HUDEP-2 (cell line): Measurements from ENCODE around the gene EPC1.
"Not testable (repeated sequence)": the region's sequence is repeated elsewhere in the genome, so short reads cannot be mapped to it uniquely, and the experiment has no call there.

Experiments
- DNase-seq, 76 experiments: peaks; one replicate each; lab custom pipeline; 2025; ENCODE audit not compliant: unreplicated experiment in 76 of 76; lab: John Stamatoyannopoulos, UW

The EPC1 gene

GRCh38 chr10:32373031-32373430 lies 26.1 kb upstream of the EPC1 start:
- no peak for DNase-seq

- no peak for DNase-seq
Measured at GRCh38 chr10:32372000-32372875, 25.3 kb upstream of the EPC1 start.

- no peak for DNase-seq
Measured at GRCh38 chr10:32371101-32371500, 24.1 kb upstream of the EPC1 start.

GRCh38 chr10:32367793-32368453 lies 21.0 kb upstream of the EPC1 start:
- peak in 52 of 76 experiments; percentile 1 to 65 (median 36) for DNase-seq

- DNase-seq, result no peak
Measured at GRCh38 chr10:32366588-32366987, 19.6 kb upstream of the EPC1 start.

GRCh38 chr10:32366111-32366510 lies 19.2 kb upstream of the EPC1 start:
- DNase-seq, result no peak

- not testable (repeated sequence) for DNase-seq
Measured at GRCh38 chr10:32365404-32365803, 18.4 kb upstream of the EPC1 start.

GRCh38 chr10:32362571-32362970 lies 15.6 kb upstream of the EPC1 start:
- no peak for DNase-seq

- DNase-seq, result no peak
Measured at GRCh38 chr10:32360884-32361283, 13.9 kb upstream of the EPC1 start.

GRCh38 chr10:32360241-32360640 lies 13.3 kb upstream of the EPC1 start:
- no peak for DNase-seq

GRCh38 chr10:32357056-32357735 lies 10.2 kb upstream of the EPC1 start:
- no peak for DNase-seq

- DNase-seq, result not testable (repeated sequence)
Measured at GRCh38 chr10:32354690-32355089, 7.7 kb upstream of the EPC1 start.

- peak in 4 of 76 experiments; percentile 8 to 31 (median 29) for DNase-seq
Measured at GRCh38 chr10:32350811-32351350, 3.9 kb upstream of the EPC1 start.

GRCh38 chr10:32349968-32350738 lies 3.2 kb upstream of the EPC1 start:
- no peak for DNase-seq

GRCh38 chr10:32349199-32349585 lies 2.2 kb upstream of the EPC1 start:
- DNase-seq, result no peak

- no peak for DNase-seq
Measured at GRCh38 chr10:32348297-32349198, 1.6 kb upstream of the EPC1 start.

- peak in 9 of 76 experiments; percentile 11 to 64 (median 40) for DNase-seq
Measured at GRCh38 chr10:32347363-32348022, 535 bp upstream of the EPC1 start.

GRCh38 chr10:32346134-32346550 lies 816 bp downstream of the EPC1 start:
- peak in 75 of 76 experiments; percentile 10 to 96 (median 91) for DNase-seq

- DNase-seq, result no peak
Measured at GRCh38 chr10:32341596-32341995, 5.4 kb downstream of the EPC1 start.
